Loucy (cell line): ENCODE data around the gene CLDN14.

Source experiments
- H2AFZ ChIP-seq: fragments of 200-600 bp; sonication (generic); 2 replicates; pipeline ENCODE4 v1.6.0; 2016; ENCODE audit warnings: antibody characterized with exemption, mild to moderate bottlenecking, low read length, moderate library complexity
- H3F3A ChIP-seq: fragments of 200-600 bp; 2 replicates; pipeline ENCODE4 v1.6.0; 2016; ENCODE audit warnings: antibody characterized with exemption, low read depth, mild to moderate bottlenecking
- H3K27me3 ChIP-seq: fragments of 200-600 bp; sonication (generic); 2 replicates; pipeline ENCODE4 v1.6.1; 2014; ENCODE audit warnings: low read length, mild to moderate bottlenecking; ENCODE audit not compliant: insufficient read depth, poor library complexity, severe bottlenecking
- H3K36me3 ChIP-seq: fragments of 200-600 bp; sonication (generic); 2 replicates; pipeline ENCODE4 v1.6.1; 2016; ENCODE audit warnings: low read length; ENCODE audit not compliant: insufficient read depth
- H3K4me1 ChIP-seq: fragments of 200-600 bp; sonication (generic); 2 replicates; pipeline ENCODE4 v1.5.1; 2014; ENCODE audit warnings: low read length, mild to moderate bottlenecking; ENCODE audit not compliant: insufficient read depth, poor library complexity, severe bottlenecking
- H3K4me2 ChIP-seq: fragments of 200-600 bp; sonication (generic); 2 replicates; pipeline ENCODE4 v1.6.0; 2014; ENCODE audit warnings: antibody characterized with exemption, low read length, low read depth, mild to moderate bottlenecking; ENCODE audit not compliant: poor library complexity, severe bottlenecking
- H3K4me3 ChIP-seq: fragments of 200-600 bp; sonication (generic); 2 replicates; pipeline ENCODE4 v1.5.1; 2014; ENCODE audit warnings: low read length, mild to moderate bottlenecking, mixed read lengths; ENCODE audit not compliant: poor library complexity, severe bottlenecking
- H3K79me2 ChIP-seq: fragments of 200-600 bp; sonication (generic); 2 replicates; pipeline ENCODE4 v1.6.1; 2014; ENCODE audit warnings: low read length; ENCODE audit not compliant: insufficient read depth
- H3K9ac ChIP-seq: fragments of 200-600 bp; sonication (generic); 2 replicates; pipeline ENCODE4 v1.6.0; 2014; ENCODE audit warnings: mild to moderate bottlenecking, low read depth, low read length, moderate library complexity; ENCODE audit not compliant: poor library complexity, severe bottlenecking
- H3K9me2 ChIP-seq: fragments of 200-600 bp; sonication (generic); replicated peaks from 2 replicates; pipeline ENCODE4 v1.6.1; 2016; ENCODE audit warnings: low read depth, low read length, mixed read lengths
- H3K9me3 ChIP-seq: fragments of 200-600 bp; sonication (generic); 2 replicates; pipeline ENCODE4 v1.6.1; 2014; ENCODE audit warnings: mild to moderate bottlenecking, antibody characterized with exemption, low read length, low read depth; ENCODE audit not compliant: insufficient read depth
- H4K20me1 ChIP-seq: fragments of 200-600 bp; sonication (generic); 2 replicates; pipeline ENCODE4 v1.6.0; 2014; ENCODE audit warnings: antibody characterized with exemption, low read length, mild to moderate bottlenecking; ENCODE audit not compliant: insufficient read depth, poor library complexity, severe bottlenecking
- EZH2phosphoT487 ChIP-seq: fragments of 200-600 bp; IDR thresholded peaks from 2 replicates; pipeline ENCODE4 v1.6.1; 2018; ENCODE audit warnings: antibody characterized with exemption, mild to moderate bottlenecking, moderate library complexity, borderline replicate concordance
- TF ChIP-seq, protein P1 (sequence below): fragments of 200-600 bp; sonication (generic); conservative IDR thresholded peaks from 2 replicates; pipeline ENCODE4 v1.5.1; 2014; ENCODE audit warnings: mild to moderate bottlenecking, antibody characterized with exemption, low read length

CLDN14 gene

GRCh38 chr21:36415375-36415774 is 64.5 kb downstream of the CLDN14 start:
- Histone ChIP-seq H3K9me3 (no peaks in the 10 kb centered on the region), H3K9ac (no peak overlapping the region), H3K9me2 (no peaks in the 10 kb centered on the region), H3K4me1 (no peaks in the 10 kb centered on the region), H3K79me2 (no peaks in the 10 kb centered on the region), H3K4me2 (no peak overlapping the region), H3K36me3 (peaks cover 40% of the 10 kb centered on the region; the same call in 1 of the 2 replicates), H2AFZ (no peak overlapping the region), H3K27me3 (no peaks in the 10 kb centered on the region), H3K4me3 (no peak overlapping the region), H4K20me1 (no peaks in the 10 kb centered on the region), H3F3A (no peaks in the 10 kb centered on the region)
- no peak for TF ChIP-seq EZH2phosphoT487
- TF ChIP-seq, protein P1, sequence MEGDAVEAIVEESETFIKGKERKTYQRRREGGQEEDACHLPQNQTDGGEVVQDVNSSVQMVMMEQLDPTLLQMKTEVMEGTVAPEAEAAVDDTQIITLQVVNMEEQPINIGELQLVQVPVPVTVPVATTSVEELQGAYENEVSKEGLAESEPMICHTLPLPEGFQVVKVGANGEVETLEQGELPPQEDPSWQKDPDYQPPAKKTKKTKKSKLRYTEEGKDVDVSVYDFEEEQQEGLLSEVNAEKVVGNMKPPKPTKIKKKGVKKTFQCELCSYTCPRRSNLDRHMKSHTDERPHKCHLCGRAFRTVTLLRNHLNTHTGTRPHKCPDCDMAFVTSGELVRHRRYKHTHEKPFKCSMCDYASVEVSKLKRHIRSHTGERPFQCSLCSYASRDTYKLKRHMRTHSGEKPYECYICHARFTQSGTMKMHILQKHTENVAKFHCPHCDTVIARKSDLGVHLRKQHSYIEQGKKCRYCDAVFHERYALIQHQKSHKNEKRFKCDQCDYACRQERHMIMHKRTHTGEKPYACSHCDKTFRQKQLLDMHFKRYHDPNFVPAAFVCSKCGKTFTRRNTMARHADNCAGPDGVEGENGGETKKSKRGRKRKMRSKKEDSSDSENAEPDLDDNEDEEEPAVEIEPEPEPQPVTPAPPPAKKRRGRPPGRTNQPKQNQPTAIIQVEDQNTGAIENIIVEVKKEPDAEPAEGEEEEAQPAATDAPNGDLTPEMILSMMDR, result no peak

DNA sequence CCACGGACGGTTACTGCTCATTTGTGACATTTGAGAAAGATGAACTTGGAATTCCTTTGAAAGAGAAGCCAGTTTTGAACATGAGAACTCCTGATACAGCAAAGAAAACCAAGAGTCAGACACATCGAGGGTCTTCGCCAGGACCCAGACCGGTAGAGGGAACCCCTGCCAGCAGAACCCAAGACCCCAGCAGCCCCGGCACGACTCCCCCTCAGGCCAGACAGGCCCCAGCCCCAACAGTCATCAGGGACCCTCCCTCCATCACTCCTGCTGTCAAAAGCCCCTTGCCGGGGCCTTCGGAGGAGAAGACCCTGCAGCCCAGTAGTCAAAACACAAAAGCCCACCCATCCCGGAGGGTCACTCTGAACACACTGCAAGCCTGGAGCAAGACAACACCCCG is 67.0 kb downstream of the CLDN14 start:
- Histone ChIP-seq H3K79me2 (no peaks in the 10 kb centered on the region), H3K27me3 (no peaks in the 10 kb centered on the region), H3K9me2 (no peaks in the 10 kb centered on the region), H2AFZ (no peak overlapping the region), H3K4me2 (no peak overlapping the region), H3K4me1 (no peaks in the 10 kb centered on the region), H3K9me3 (no peaks in the 10 kb centered on the region), H3F3A (no peaks in the 10 kb centered on the region), H3K9ac (no peak overlapping the region), H3K4me3 (no peak overlapping the region), H4K20me1 (no peaks in the 10 kb centered on the region), H3K36me3 (peaks cover 41% of the 10 kb centered on the region; the same call in 1 of the 2 replicates)
- TF ChIP-seq, protein P1, result no peak
- TF ChIP-seq EZH2phosphoT487, result no peak

- H3K9me2 ChIP-seq, result no peaks in the 10 kb centered on the region
- H2AFZ ChIP-seq, result no peak overlapping the region
- H3K27me3 ChIP-seq, result no peaks in the 10 kb centered on the region
- no peak overlapping the region for H3K9ac ChIP-seq
- no peaks in the 10 kb centered on the region for H3K79me2 ChIP-seq
- no peaks in the 10 kb centered on the region for H3K4me1 ChIP-seq
- TF ChIP-seq EZH2phosphoT487, result no peak
- TF ChIP-seq, protein P1, result no peak
- H3K36me3 ChIP-seq, result peaks cover 36% of the 10 kb centered on the region; the same call in 1 of the 2 replicates
- H3K9me3 ChIP-seq, result no peaks in the 10 kb centered on the region
- no peak overlapping the region for H3K4me3 ChIP-seq
- H3K4me2 ChIP-seq, result no peak overlapping the region
- H3F3A ChIP-seq, result no peaks in the 10 kb centered on the region
- H4K20me1 ChIP-seq, result no peaks in the 10 kb centered on the region
Measured at GRCh38 chr21:36411301-36411700, 68.6 kb downstream of the CLDN14 start.
